HTERT RPE-1 (cell line): ENCODE measurements around the gene ADRA1B.

ENCODE experiments used
- in situ Hi-C: fragments of 300-500 bp; cut with MboI; formaldehyde crosslinking; loops from 4 replicates; pipeline ENCODE4 v1.14.3; 2020; ENCODE audit warnings: low sequenced_read_pairs

Gene ADRA1B

DNA sequence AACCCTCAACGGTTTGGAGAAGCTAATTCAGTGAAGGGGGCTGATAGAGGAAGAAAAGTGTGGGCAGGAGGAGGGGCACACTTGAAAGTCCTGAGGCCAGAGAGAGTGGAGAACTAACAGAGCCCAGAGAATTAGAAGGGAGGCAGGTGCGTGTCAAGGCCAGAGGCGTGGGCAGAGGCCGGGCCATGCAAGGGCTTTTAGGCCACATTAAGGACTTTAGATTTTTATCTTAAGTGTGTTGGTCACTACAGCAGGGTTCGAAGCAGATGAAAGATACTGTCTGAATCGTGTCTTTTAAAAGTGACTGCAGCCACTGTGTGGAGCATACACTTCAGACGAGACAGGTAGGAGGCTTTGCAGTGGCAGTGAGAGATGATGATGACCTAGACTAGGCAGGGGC lies 6.7 kb downstream of the ADRA1B start:
- in situ Hi-C loops, result no loop called here

DNA sequence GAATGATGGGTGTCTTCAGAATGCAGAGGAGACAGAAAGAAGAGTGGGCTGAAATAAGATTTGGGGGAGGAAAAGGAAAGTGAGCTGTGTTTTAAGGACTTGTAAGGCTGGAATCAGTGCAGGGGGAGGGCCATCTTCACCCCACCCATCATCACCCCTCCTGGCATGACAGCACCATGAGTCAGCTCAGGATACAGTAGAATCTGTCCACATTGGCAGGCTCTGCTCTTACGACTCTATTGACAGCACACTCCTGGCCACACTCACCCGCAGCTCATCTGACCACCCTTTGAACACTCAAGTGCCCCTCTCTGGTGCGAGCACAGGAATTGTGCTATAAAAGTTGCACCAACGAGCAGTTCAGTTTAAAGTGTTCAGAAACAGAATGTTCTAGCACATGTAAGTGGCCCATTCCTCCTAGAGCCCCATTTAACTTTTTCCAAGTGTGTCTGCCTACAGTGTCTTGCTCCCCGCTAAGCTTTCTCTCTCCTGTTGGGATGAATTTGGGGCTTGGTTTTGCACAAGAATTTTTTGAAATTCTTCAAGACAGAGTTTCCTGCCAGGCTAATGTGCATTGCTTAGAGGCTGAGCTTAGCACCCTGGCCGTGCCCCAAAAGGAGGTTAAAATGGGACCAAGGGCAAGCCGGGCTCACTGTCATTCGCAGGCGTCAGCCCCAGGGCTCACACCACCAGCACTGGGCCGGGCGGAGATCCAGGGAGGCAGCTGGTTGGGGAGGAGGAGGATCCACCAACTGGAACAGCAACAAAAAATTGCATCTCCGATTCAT lies 12.0 kb downstream of the ADRA1B start:
- in situ Hi-C loops, result no loop called here

DNA sequence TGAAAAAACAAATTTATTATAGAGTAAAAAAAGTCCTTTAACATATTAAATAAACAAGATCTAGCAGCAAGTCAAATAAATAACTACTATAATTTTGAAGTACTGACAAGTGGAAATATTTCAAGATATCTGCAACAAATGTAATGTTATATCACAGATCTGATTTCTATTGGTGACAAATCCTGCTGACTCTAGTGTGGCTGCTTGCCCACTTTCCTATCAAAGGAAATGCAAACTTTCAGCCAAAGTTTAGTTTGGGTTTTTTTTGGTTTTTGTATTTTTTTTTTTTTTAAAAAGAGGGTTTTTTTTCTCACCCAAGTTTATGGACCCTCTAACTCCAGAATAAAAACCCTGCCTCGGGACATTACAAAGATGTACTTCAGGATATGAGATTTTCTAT lies 12.9 kb downstream of the ADRA1B start:
- in situ Hi-C loops, result no loop called here

GRCh38 chr5:159933531-159934485 lies 17.5 kb downstream of the ADRA1B start:
- in situ Hi-C loops, result no loop called here

- in situ Hi-C loops, result no loop called here
These were observed 19.7 kb downstream of the ADRA1B start for GRCh38 chr5:159935946-159936345.

DNA sequence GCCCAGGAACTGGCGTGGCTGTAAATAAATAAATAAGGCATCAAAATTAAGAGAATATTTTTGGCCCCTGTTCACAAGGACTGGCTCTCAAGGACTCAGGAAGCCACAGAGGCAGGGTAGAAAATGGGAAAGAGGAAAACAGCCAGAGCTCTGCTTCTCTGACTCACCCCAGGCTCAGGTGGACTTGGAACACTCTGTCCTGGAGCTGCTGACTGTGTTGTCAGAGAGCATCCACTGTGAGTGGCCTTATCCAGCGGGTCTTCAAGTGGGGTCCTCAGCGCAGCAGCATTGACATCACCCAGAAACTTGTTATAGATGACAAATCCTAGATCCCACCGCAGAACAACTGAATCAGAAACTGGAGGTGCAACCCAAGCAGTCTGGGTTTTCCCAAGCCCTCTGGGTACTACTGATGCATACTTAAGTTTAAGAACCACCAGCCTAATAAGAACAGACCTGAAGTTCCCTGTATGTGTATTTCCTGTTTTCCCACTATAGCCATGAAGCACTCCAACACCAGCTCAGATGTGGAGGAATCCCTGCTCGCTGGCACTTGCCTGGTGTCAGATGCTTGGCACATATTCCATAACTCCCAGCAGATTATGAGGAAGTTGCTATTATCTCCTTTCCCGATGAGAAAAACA lies 20.5 kb downstream of the ADRA1B start:
- in situ Hi-C loops, result no loop called here

DNA sequence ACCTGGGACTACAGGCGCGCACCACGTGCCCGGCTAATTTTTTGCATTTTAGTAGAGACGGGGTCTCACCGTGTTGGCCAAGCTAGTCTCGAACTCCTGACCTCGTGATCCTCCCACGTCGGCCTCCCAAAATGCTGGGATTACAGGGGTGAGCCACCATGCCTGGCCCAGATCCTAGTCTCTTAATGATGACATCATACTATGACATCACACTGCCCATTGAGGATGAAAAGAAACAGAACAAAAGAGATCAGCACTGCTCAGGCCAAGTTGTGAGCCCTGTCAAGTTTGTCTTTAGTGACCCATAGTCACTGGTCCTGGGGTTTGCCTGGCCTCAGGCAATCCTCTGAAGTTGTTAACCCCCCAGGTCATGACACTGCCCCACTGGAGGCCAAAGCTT lies 21.3 kb downstream of the ADRA1B start:
- in situ Hi-C loops, result no loop called here

DNA sequence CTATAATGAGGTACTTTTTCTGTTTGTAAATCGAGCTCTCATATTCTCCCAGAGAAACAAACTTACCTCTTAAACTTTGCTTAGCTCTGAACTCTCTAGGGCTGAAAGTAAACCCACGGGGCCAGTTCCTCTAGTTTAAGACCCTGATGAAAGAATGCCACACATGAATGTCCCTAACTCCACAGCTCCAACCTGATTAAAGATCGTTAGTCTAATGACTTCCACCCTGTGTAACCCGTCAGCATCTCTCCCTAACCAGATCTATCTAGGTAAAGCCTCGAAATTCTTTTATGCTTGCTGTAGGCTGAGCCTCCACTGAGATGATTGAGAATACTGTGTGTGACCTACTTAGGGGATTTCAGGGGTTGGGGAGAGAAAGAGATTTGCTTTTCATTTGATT lies 27.0 kb downstream of the ADRA1B start:
- in situ Hi-C loops, result no loop called here

- in situ Hi-C loops, result no loop called here
These were observed 27.8 kb downstream of the ADRA1B start for GRCh38 chr5:159944056-159944600.

GRCh38 chr5:159945359-159945758 lies 29.1 kb downstream of the ADRA1B start:
- in situ Hi-C loops, result no loop called here

DNA sequence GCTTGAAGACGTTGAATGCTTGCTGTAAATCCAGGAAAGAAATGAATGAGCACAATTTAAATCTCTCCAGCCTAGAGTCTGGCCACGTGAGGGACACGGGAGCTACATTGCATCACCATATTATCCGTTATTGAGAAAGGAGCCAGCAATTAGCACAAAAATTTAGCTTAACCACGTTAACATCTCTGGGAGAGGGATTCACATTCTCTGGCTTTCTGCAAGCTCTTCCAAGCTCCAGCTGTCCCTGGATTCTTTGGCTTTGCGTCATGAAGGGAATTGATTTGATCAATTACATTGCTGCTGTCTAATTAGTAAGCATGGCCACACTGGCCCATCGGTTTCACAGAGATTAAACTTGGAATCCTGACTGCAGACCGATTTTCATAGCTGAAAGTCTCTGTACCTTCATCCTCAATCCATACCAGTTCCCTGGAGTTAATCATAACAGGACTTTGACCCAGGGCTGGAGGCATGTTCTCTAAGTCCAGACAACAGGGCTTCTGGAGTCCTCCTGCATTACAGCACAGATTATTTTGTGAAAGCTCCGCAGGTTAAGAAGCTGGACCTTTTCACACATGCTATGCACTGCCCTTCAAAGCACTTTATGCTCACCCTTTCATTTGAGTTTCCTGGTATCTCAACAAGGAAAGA lies 31.6 kb downstream of the ADRA1B start:
- in situ Hi-C loops, result no loop called here

- in situ Hi-C loops, result no loop called here
These were observed 35.1 kb downstream of the ADRA1B start for GRCh38 chr5:159951387-159951786.

GRCh38 chr5:159951834-159952233 lies 35.6 kb downstream of the ADRA1B start:
- in situ Hi-C loops, result no loop called here

DNA sequence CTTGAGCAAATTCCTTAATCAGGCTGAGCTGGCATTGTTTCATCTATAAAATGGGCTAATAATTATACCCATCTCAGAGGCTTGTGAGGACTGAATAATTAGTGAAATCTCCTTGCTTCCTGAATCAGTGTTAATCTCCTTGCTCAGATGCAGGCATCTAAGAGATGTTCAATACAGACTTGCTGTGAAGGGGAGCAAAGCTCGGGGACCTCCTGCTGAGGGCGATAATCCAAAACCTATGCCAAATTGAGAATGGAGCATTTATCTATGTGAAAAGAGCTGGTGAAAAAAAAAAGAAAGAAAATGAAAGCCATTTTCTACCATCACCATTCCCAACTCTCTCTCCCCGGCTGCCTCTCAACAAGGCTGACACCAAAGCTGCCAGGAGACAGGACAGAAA lies 37.3 kb downstream of the ADRA1B start:
- in situ Hi-C loops, result no loop called here

GRCh38 chr5:159955056-159955624 lies 38.9 kb downstream of the ADRA1B start:
- in situ Hi-C loops, result no loop called here

DNA sequence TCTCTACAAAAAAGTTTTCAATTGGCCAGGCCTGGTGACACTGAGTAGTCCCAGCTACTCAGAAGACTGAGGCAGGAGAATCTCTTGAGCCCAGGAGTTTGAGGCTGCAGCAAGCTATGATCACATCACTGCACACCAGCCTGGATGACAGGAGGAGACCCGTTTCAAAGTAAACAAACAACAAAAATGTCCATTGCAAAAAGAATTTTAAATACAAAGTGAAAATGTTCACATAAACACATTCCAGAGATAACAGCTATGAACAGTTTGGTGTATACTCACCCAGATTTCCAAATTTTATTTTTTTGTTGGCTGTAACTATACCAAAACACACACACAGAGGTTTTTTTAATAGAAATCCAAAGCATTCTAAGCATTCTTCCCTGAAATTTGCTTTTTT lies 39.8 kb downstream of the ADRA1B start:
- in situ Hi-C loops, result no loop called here

DNA sequence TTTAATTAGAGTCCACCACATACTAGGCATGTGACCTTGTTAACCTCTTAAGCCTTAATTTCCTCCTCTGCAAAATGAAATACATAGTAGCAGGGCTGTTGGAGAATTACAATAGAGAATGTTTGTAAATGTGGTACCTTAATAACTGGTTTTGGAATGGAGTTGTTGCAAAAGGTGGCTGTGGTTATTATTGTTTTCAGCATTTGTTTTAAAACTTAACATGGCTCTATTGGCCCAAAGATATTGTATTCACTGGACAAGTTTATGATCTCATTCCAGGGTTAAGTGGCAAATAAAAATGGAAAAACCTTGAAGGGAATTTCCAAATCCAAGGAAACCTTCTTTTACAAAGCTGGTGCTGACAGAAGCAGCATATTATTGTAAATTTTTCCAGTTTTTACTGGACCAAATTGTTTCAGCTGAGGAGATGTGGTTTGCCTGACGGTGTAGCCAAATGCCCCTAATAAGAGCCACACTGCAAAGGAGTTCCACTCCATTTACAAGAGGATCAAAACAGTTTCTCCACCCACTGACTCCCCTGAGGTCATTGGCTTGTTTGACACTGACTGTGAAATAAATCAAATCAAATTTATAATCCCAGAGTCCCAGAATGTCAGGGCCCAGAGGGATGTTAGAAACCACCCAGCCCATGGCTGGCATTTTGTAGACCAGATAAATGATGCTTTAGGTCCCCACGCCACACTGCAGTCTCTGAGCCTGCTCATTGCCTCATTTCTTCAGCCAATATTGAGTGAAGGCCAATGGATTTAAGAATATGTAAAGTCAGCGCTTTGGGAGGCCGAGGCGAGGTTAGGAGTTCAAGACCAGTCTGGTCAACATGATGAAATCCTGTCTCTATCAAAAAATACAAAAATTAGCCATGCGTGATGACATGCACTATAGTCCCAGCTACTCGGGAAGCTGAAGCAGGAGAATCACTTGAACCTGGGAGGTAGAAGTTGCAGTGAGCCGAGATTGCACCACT lies 45.2 kb downstream of the ADRA1B start:
- in situ Hi-C loops, result no loop called here

- in situ Hi-C loops, result no loop called here
These were observed 45.9 kb downstream of the ADRA1B start for GRCh38 chr5:159962214-159962613.

GRCh38 chr5:159963935-159964334 lies 47.7 kb downstream of the ADRA1B start:
- in situ Hi-C loops, result no loop called here
